Heart right ventricle (tissue), 16 donors: Measurements from ENCODE around the gene ITSN2. TPM values are rescaled to one million over a fixed set of nuclear protein-coding genes. Genes with fewer than 3 reads are reported as not detected.

Experiments used
- ATAC-seq, 8 donors: fragments of 200-7000 bp; cut with Tn5 transposase; one replicate each; pipeline ENCODE4 v1.9.1; 2020; ENCODE audit warnings: mild to moderate bottlenecking in 8 of 8, moderate library complexity in 8 of 8, moderate number of reproducible peaks in 1 of 8
- DNase-seq, 2 donors: peaks; one replicate each; pipeline ENCODE4 v3.0.0-alpha.2; 2020
- H3K27ac ChIP-seq, 10 donors: fragments of 200-600 bp; sonication (generic) in 2 of 10; one replicate each; pipeline versions ENCODE4 v1.5.0 to v1.8.0; 2020 to 2022; ENCODE audit warnings: mild to moderate bottlenecking in 3 of 10
- H3K27me3 ChIP-seq, 7 donors: fragments of 200-600 bp; one replicate each; pipeline ENCODE4 v1.8.0; 2021 to 2022; ENCODE audit warnings: mild to moderate bottlenecking in 2 of 7
- H3K36me3 ChIP-seq, 9 donors: fragments of 200-600 bp; sonication (generic) in 1 of 9; one replicate each; pipeline versions ENCODE4 v1.5.0 to v1.8.0; 2020 to 2022; ENCODE audit warnings: mild to moderate bottlenecking in 2 of 9
- H3K4me1 ChIP-seq, 9 donors: fragments of 200-600 bp; sonication (generic) in 1 of 9; one replicate each; pipeline versions ENCODE4 v1.5.0 to v1.8.0; 2020 to 2022; ENCODE audit warnings: mild to moderate bottlenecking in 4 of 9
- H3K4me3 ChIP-seq, 10 donors: fragments of 200-600 bp; sonication (generic) in 2 of 10; one replicate each; pipeline versions ENCODE4 v1.5.0 to v1.8.0; 2020 to 2022; ENCODE audit warnings: mild to moderate bottlenecking in 7 of 10, moderate library complexity in 2 of 10
- H3K9me3 ChIP-seq, 11 donors: fragments of 200-600 bp in 10 of 11; sonication (generic) in 2 of 11; one replicate each; pipeline versions ENCODE4 v1.5.0 to v1.8.0; 2013 to 2022; ENCODE audit warnings: mild to moderate bottlenecking in 2 of 11, control low read depth in 1 of 11, moderate library complexity in 1 of 11
- CTCF ChIP-seq, 9 donors: fragments of 200-600 bp; sonication (generic) in 2 of 9; IDR thresholded peaks; one replicate each; pipeline versions ENCODE4 v1.5.0 to v1.8.0; 2021 to 2022; ENCODE audit warnings: antibody characterized with exemption in 9 of 9, mild to moderate bottlenecking in 5 of 9, moderate library complexity in 1 of 9
- WGBS, 2 donors: extraction: QIAGEN DNeasy Blood & Tissue Kit; methylation state at CpG; one replicate each; pipeline ENCODE4 v1.1.7; 2013; ENCODE audit warnings: inconsistent platforms in 1 of 2; 5-methylcytosine and 5-hydroxymethylcytosine counted together
- intact Hi-C, 10 donors: fragments of 100-400 bp; cut with DNase I; formaldehyde crosslinking; loops; one replicate each; pipeline versions ENCODE4 v1.11.1 to v1.14.2; 2022
- polyA plus RNA-seq, 2 donors: library from polyadenylated mRNA; stranded (reverse); fragments of 200-250 nt; gene quantifications; one replicate each; pipeline ENCODE4 v1.2.3, GENCODE V29; 2013
- total RNA-seq, 10 donors: library from RNA; stranded (reverse); fragmentation: NEBNext Ultra II Directional in 3 of 10; extraction: Animal tissue kit (Norgen Biotek cat#: 25700) in 3 of 10; gene quantifications; one replicate each; pipeline versions ENCODE4 v1.2.1 to v1.2.4, GENCODE V29; 2021 to 2023
- donor health status: Arrhythmogenic right ventricular cardiomyopathy.
- donor health status: ischemic (EF 13 %, LVEDD 7.1; RV severe dilation, severe dysfunction).
- donor health status: healthy with polysubstance abuse.
- donor health status: DM: no; HTN: yes; CAD: no.
- donor health status: DM: no; HTN: no; CAD: no.
- donor health status: ischemic (EF 25% LVEDD 6.9; RV normal size, moderate dysfunction).
- donor health status: ischemic (EF 25% LVEDD 5.7; RV mildly dilated, moderate dysfunction).
- donor health status: healthy.
- donor health status: DM: yes; HTN: yes; CAD: no.
- donor health status: Ischemic cardiomyopathy.
- donor health status: ischemic (EF 35%, LVEDD 5.7; RV mildly dilated, moderate dysfunction).
- donor health status: nonischemic (EF 11% LVEDD 7.7; RV severe dilation, severe dysfunction).
- donor health status: DM: yes; HTN: yes; CAD: no.
- donor health status: PGD.
- donor health status: ischemic (EF 29% LVEDD 5.4; RV normal size, mild dysfunction).
- donor health status: nonischemic (EF 23%, LVEDD 6.1; RV moderate dilation, normal function).

ITSN2 gene
- total and polyA plus RNA-seq, 12 donors, result 16.8 to 49.8 (median 38.2) TPM

GRCh38 chr2:24317491-24317920 is 42.8 kb downstream of the ITSN2 start:
- intact Hi-C loops, result loop anchor here in 2 of 10 donors (10.0 kb wide), 1 partner anchor 47 kb away; the partner anchor contains the start of gene ITSN2 (in 2 of the 2)
- H3K4me3 ChIP-seq, result no peak overlapping the region
- peaks cover 0 to 13% (median 0%) of the 10 kb centered on the region in 9 donors for H3K36me3 ChIP-seq
- no peak overlapping the region for H3K27ac ChIP-seq
- peaks cover 0 to 39% (median 12%) of the 10 kb centered on the region in 9 donors for H3K4me1 ChIP-seq
- peak; percentile 13 to 25 for DNase-seq
- TF ChIP-seq CTCF (IDR thresholded peaks at IDR 0.05), result no peak
- no peaks in the 10 kb centered on the region for H3K27me3 ChIP-seq
- no peaks in the 10 kb centered on the region for H3K9me3 ChIP-seq
- peak in 4 of 8 donors; percentile 25 to 74 (median 46) for ATAC-seq

- Histone ChIP-seq H3K27me3 (no peaks in the 10 kb centered on the region), H3K4me3 (no peak overlapping the region), H3K36me3 (peaks cover 0 to 29% (median 4%) of the 10 kb centered on the region in 9 donors), H3K27ac (no peak overlapping the region), H3K4me1 (peaks cover 0 to 39% (median 12%) of the 10 kb centered on the region in 9 donors), H3K9me3 (no peaks in the 10 kb centered on the region)
- ATAC-seq (no peak), DNase-seq (no peak)
- no peak for TF ChIP-seq CTCF (IDR thresholded peaks at IDR 0.05)
- intact Hi-C loops, result loop anchor here in 2 of 10 donors (10.0 kb wide), 1 partner anchor 49 kb away; the partner anchor contains the start of gene ITSN2 (in 2 of the 2)
- 72 to 75% methylated on average over 3 of the region's 3 CpGs for WGBS, 2 donors
These were observed 44.7 kb downstream of the ITSN2 start for GRCh38 chr2:24315669-24316068.

GRCh38 chr2:24313744-24314632 is 46.3 kb downstream of the ITSN2 start:
- intact Hi-C loops, result loop anchor here in 3 of 10 donors (5.0 to 10.0 kb wide), 2 partner anchors 48 to 51 kb away; partner anchors contain the start of gene ITSN2 (in 3 of the 3)
- WGBS, 2 donors, result 90 to 92% methylated on average over 5 of the region's 5 CpGs
- Histone ChIP-seq H3K4me3 (no peak overlapping the region), H3K4me1 (peaks cover 0 to 39% (median 12%) of the 10 kb centered on the region in 9 donors), H3K9me3 (no peaks in the 10 kb centered on the region), H3K27me3 (no peaks in the 10 kb centered on the region), H3K27ac (no peak overlapping the region), H3K36me3 (peaks cover 0 to 46% (median 17%) of the 10 kb centered on the region in 9 donors)
- ATAC-seq (no peak), DNase-seq (no peak)
- no peak for TF ChIP-seq CTCF (IDR thresholded peaks at IDR 0.05)

GRCh38 chr2:24307961-24308360 is 52.4 kb downstream of the ITSN2 start:
- ATAC-seq, result no peak
- H3K36me3 ChIP-seq, result peaks cover 0 to 95% (median 42%) of the 10 kb centered on the region in 9 donors
- intact Hi-C loops, result loop anchor here in 3 of 10 donors (10.0 kb wide), 3 partner anchors 47 to 67 kb away; partner anchors contain the start of gene ITSN2 (in 1 of the 3)
- no peaks in the 10 kb centered on the region for H3K27me3 ChIP-seq
- peaks cover 0 to 23% (median 9%) of the 10 kb centered on the region in 9 donors for H3K4me1 ChIP-seq
- H3K27ac ChIP-seq, result no peak overlapping the region
- no peak for TF ChIP-seq CTCF (IDR thresholded peaks at IDR 0.05)
- DNase-seq, result no peak
- H3K4me3 ChIP-seq, result no peak overlapping the region
- 80 to 83% methylated on average over 2 of the region's 2 CpGs for WGBS, 2 donors
- no peaks in the 10 kb centered on the region for H3K9me3 ChIP-seq
